ENCODE data around the gene POU6F2. TPM values are rescaled to one million over a fixed set of nuclear protein-coding genes. Genes with fewer than 3 reads are reported as not detected.

POU6F2 gene
- total and polyA plus RNA-seq, 2 donors from 2014 or later: 0.47 TPM; not detected in 1

GRCh38 chr7:39333701-39334100 lies 356.0 kb downstream of the POU6F2 start:
- TF ChIP-seq, protein P1, sequence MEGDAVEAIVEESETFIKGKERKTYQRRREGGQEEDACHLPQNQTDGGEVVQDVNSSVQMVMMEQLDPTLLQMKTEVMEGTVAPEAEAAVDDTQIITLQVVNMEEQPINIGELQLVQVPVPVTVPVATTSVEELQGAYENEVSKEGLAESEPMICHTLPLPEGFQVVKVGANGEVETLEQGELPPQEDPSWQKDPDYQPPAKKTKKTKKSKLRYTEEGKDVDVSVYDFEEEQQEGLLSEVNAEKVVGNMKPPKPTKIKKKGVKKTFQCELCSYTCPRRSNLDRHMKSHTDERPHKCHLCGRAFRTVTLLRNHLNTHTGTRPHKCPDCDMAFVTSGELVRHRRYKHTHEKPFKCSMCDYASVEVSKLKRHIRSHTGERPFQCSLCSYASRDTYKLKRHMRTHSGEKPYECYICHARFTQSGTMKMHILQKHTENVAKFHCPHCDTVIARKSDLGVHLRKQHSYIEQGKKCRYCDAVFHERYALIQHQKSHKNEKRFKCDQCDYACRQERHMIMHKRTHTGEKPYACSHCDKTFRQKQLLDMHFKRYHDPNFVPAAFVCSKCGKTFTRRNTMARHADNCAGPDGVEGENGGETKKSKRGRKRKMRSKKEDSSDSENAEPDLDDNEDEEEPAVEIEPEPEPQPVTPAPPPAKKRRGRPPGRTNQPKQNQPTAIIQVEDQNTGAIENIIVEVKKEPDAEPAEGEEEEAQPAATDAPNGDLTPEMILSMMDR (IDR thresholded peaks at IDR 0.05; ENCODE audit: borderline replicate concordance, extremely low read depth, insufficient read depth): no peak
- no peaks in the 10 kb centered on the region for H3K9me3 ChIP-seq (ENCODE audit: control insufficient read depth in 2 of 3, insufficient read depth in 1 of 3, low read length in 3 of 3)
- H3K27me3 ChIP-seq (ENCODE audit: control insufficient read depth, insufficient read depth, low read length): no peaks in the 10 kb centered on the region
- DNase-seq: no peak
- intact Hi-C loops (cut with DNase I): no loop called here
- no peak overlapping the region for H3K27ac ChIP-seq (ENCODE audit: low read depth in 2 of 2, low read length in 2 of 2)
- H3K9ac ChIP-seq (ENCODE audit: low read length in 3 of 3): no peak overlapping the region
- no peak for FAIRE-seq
- H3K36me3 ChIP-seq (ENCODE audit: control insufficient read depth in 2 of 3, insufficient read depth in 3 of 3, low read length in 3 of 3): no peaks in the 10 kb centered on the region
- no peaks in the 10 kb centered on the region for H3K4me1 ChIP-seq (ENCODE audit: control insufficient read depth in 2 of 3, insufficient read depth in 2 of 3, low read depth in 1 of 3, low read length in 3 of 3)
- no peak overlapping the region for H3K4me3 ChIP-seq (ENCODE audit: low read length in 3 of 3)

DNA sequence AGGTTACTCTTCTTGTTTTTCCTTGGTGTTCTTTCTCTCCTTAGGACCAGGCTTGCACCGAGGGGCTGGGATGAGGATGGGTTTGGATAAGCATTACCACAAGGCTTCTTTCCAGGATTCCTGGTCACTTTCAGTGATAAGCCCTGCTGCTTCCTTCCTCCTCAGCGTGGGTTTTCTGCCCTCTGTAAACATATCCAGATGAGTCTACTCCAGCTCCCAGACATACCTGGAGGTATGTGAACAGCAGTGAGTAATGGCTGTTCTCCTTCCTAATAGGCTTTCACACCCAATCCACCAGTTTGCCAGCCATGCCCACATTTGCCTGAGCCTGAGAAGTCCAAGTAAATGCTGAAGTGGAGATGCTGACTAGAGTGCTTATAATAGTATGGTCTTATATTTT lies 358.7 kb downstream of the POU6F2 start:
- no peak overlapping the region for H3K9ac ChIP-seq (ENCODE audit: low read length in 3 of 3)
- intact Hi-C loops (cut with DNase I): no loop called here
- H3K4me1 ChIP-seq (ENCODE audit: control insufficient read depth in 2 of 3, insufficient read depth in 2 of 3, low read depth in 1 of 3, low read length in 3 of 3): no peaks in the 10 kb centered on the region
- H3K36me3 ChIP-seq (ENCODE audit: control insufficient read depth in 2 of 3, insufficient read depth in 3 of 3, low read length in 3 of 3): no peaks in the 10 kb centered on the region
- DNase-seq (no peak), FAIRE-seq (no peak)
- no peak overlapping the region for H3K4me3 ChIP-seq (ENCODE audit: low read length in 3 of 3)
- H3K9me3 ChIP-seq (ENCODE audit: control insufficient read depth in 2 of 3, insufficient read depth in 1 of 3, low read length in 3 of 3): no peaks in the 10 kb centered on the region
- TF ChIP-seq, protein P1 (IDR thresholded peaks at IDR 0.05; ENCODE audit: borderline replicate concordance, extremely low read depth, insufficient read depth): no peak
- no peak overlapping the region for H3K27ac ChIP-seq (ENCODE audit: low read depth in 2 of 2, low read length in 2 of 2)
- H3K27me3 ChIP-seq (ENCODE audit: control insufficient read depth, insufficient read depth, low read length): no peaks in the 10 kb centered on the region

DNA sequence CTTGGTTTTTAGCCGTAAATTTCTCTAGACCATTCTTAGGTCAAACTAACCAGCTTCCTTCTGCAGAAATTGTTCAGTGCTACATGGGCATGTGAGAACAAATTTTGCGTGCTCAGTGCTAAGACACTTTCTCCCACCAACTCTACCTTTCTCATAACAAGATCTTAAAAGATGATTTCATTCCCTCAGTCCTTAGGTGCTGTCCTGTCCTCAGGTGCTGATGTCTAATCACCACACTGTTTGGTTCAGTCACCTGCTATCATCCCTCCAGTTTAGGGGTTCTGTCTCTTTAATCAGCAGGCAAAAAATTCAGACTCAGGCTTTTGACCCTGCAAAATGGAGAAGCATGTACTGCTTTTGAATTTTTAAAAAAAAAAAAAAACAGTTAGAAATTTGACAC lies 361.0 kb downstream of the POU6F2 start:
- DNase-seq (no peak), FAIRE-seq (no peak)
- no peak overlapping the region for H3K27ac ChIP-seq (ENCODE audit: low read depth in 2 of 2, low read length in 2 of 2)
- H3K9ac ChIP-seq (ENCODE audit: low read length in 3 of 3): no peak overlapping the region
- no peaks in the 10 kb centered on the region for H3K36me3 ChIP-seq (ENCODE audit: control insufficient read depth in 2 of 3, insufficient read depth in 3 of 3, low read length in 3 of 3)
- intact Hi-C loops (cut with DNase I): no loop called here
- no peaks in the 10 kb centered on the region for H3K9me3 ChIP-seq (ENCODE audit: control insufficient read depth in 2 of 3, insufficient read depth in 1 of 3, low read length in 3 of 3)
- no peak overlapping the region for H3K4me3 ChIP-seq (ENCODE audit: low read length in 3 of 3)
- no peaks in the 10 kb centered on the region for H3K4me1 ChIP-seq (ENCODE audit: control insufficient read depth in 2 of 3, insufficient read depth in 2 of 3, low read depth in 1 of 3, low read length in 3 of 3)
- no peaks in the 10 kb centered on the region for H3K27me3 ChIP-seq (ENCODE audit: control insufficient read depth, insufficient read depth, low read length)
- TF ChIP-seq, protein P1 (IDR thresholded peaks at IDR 0.05; ENCODE audit: borderline replicate concordance, extremely low read depth, insufficient read depth): no peak

- no peaks in the 10 kb centered on the region for H3K36me3 ChIP-seq (ENCODE audit: control insufficient read depth in 2 of 3, insufficient read depth in 3 of 3, low read length in 3 of 3)
- no peaks in the 10 kb centered on the region for H3K9me3 ChIP-seq (ENCODE audit: control insufficient read depth in 2 of 3, insufficient read depth in 1 of 3, low read length in 3 of 3)
- H3K4me1 ChIP-seq (ENCODE audit: control insufficient read depth in 2 of 3, insufficient read depth in 2 of 3, low read depth in 1 of 3, low read length in 3 of 3): no peaks in the 10 kb centered on the region
- DNase-seq (peak in 1 of 5 donors; percentile 54), FAIRE-seq (no peak)
- H3K4me3 ChIP-seq (ENCODE audit: low read length in 3 of 3): no peak overlapping the region
- H3K27me3 ChIP-seq (ENCODE audit: control insufficient read depth, insufficient read depth, low read length): no peaks in the 10 kb centered on the region
- no peak overlapping the region for H3K9ac ChIP-seq (ENCODE audit: low read length in 3 of 3)
- H3K27ac ChIP-seq (ENCODE audit: low read depth in 2 of 2, low read length in 2 of 2): no peak overlapping the region
- intact Hi-C loops (cut with DNase I): no loop called here
- TF ChIP-seq, protein P1 (IDR thresholded peaks at IDR 0.05; ENCODE audit: borderline replicate concordance, extremely low read depth, insufficient read depth): no peak
These were observed 361.9 kb downstream of the POU6F2 start for GRCh38 chr7:39339591-39339990.

All from kidney (tissue), 14 donors.